H1 (cell line): ENCODE results near the gene HPN. TPM values are rescaled to one million over a fixed set of nuclear protein-coding genes. Genes with fewer than 3 reads are reported as not detected.

Source experiments
- CTCF ChIA-PET: fragments of 300-600 bp; sonication (Branson Sonifier 250); formaldehyde crosslinking; loops from one replicate; lab custom pipeline; 2021; ENCODE audit not compliant: partially characterized antibody; lab: Charles Lee
- POLR2A ChIA-PET: fragments of 300-600 bp; sonication (Branson Sonifier 250); formaldehyde crosslinking; loops from one replicate; lab custom pipeline; 2021; ENCODE audit warnings: inconsistent platforms; ENCODE audit not compliant: partially characterized antibody; lab: Charles Lee
- DNase-seq, 2 experiments: peaks; one replicate each; pipeline versions ENCODE4 v3.0.0 to v3.0.0-alpha.2; 2010 to 2022; ENCODE audit warnings: low spot score in 2 of 2, low read depth in 1 of 2, mixed read lengths in 1 of 2
- FAIRE-seq: peaks from 2 replicates; lab custom pipeline; 2011; peaks lifted over from hg19 to GRCh38; lab: Jason Lieb, UNC
- H2AFZ ChIP-seq: 2 replicates; pipeline ENCODE4 v1.8.1; 2012; ENCODE audit warnings: low read length, inconsistent platforms
- H2AK5ac ChIP-seq: 2 replicates; pipeline ENCODE4 v1.6.1; 2013; ENCODE audit warnings: low read depth, low read length
- H2BK120ac ChIP-seq: replicated peaks from 2 replicates; pipeline ENCODE3; 2013; ENCODE audit warnings: low read depth, low read length, inconsistent platforms
- H2BK12ac ChIP-seq: 2 replicates; pipeline ENCODE4 v1.6.1; 2013; ENCODE audit warnings: low read depth, low read length
- H2BK15ac ChIP-seq: 2 replicates; pipeline ENCODE4 v1.6.1; 2013; ENCODE audit warnings: low read length
- H2BK20ac ChIP-seq: 2 replicates; pipeline ENCODE4 v1.6.1; 2013; ENCODE audit warnings: low read length
- H2BK5ac ChIP-seq: 2 replicates; pipeline ENCODE4 v1.6.1; 2013; ENCODE audit warnings: low read depth, low read length
- H3K14ac ChIP-seq: 2 replicates; pipeline ENCODE4 v1.6.1; 2013; ENCODE audit warnings: inconsistent platforms; ENCODE audit not compliant: insufficient read length
- H3K18ac ChIP-seq: 2 replicates; pipeline ENCODE4 v1.6.1; 2013; ENCODE audit warnings: low read length; ENCODE audit errors: extremely low read depth
- H3K23ac ChIP-seq: 2 replicates; pipeline ENCODE4 v1.6.1; 2013; ENCODE audit warnings: inconsistent platforms; ENCODE audit not compliant: insufficient read length
- H3K23me2 ChIP-seq: 2 replicates; pipeline ENCODE4 v1.6.1; 2013; ENCODE audit warnings: low read depth, low read length
- H3K27ac ChIP-seq: 2 replicates; pipeline ENCODE4 v1.6.1; 2011; ENCODE audit warnings: low read depth, low read length, inconsistent platforms
- H3K27me3 ChIP-seq, 4 experiments: replicated peaks in 1 of 4; 1 replicate in 1 of 4; 2 replicates in 3 of 4; pipeline versions ENCODE4 v1.6.1 to v1.8.1; 2011 to 2013; ENCODE audit warnings: low read length in 3 of 4, mild to moderate bottlenecking in 3 of 4, inconsistent platforms in 2 of 4, mixed read lengths in 2 of 4, moderate library complexity in 1 of 4; ENCODE audit not compliant: control insufficient read depth in 3 of 4, insufficient read depth in 3 of 4; ENCODE audit errors: extremely low read depth in 1 of 4
- H3K36me3 ChIP-seq, 4 experiments: 2 replicates each; pipeline versions ENCODE4 v1.6.1 to v1.8.1; 2011 to 2013; ENCODE audit warnings: mild to moderate bottlenecking in 4 of 4, low read length in 3 of 4, moderate library complexity in 2 of 4, control low read depth in 1 of 4, inconsistent platforms in 1 of 4; ENCODE audit not compliant: insufficient read depth in 4 of 4, control insufficient read depth in 2 of 4
- H3K4ac ChIP-seq: replicated peaks from 2 replicates; pipeline ENCODE3; 2013; ENCODE audit warnings: low read length, low read depth, mixed read lengths, inconsistent platforms; ENCODE audit not compliant: insufficient read length
- H3K4me1 ChIP-seq, 4 experiments: replicated peaks in 1 of 4; 1 replicate in 1 of 4; 2 replicates in 3 of 4; pipeline versions ENCODE4 v1.6.1 to v1.8.1; 2011 to 2013; ENCODE audit warnings: low read length in 3 of 4, inconsistent platforms in 2 of 4, mixed read lengths in 1 of 4; ENCODE audit not compliant: insufficient read depth in 4 of 4, control insufficient read depth in 3 of 4
- H3K4me2 ChIP-seq, 2 experiments: 2 replicates each; pipeline versions ENCODE4 v1.6.1 to v1.8.1; 2011 to 2013; ENCODE audit warnings: low read depth in 2 of 2, low read length in 2 of 2, control low read depth in 1 of 2, inconsistent platforms in 1 of 2, mild to moderate bottlenecking in 1 of 2; ENCODE audit not compliant: insufficient read depth in 1 of 2
- H3K4me3 ChIP-seq, 4 experiments: fragments of 200-600, 300-600 bp in 1 of 4; sonication (generic), shearing (Covaris generic), sonication (Bioruptor Twin) in 1 of 4; 2 replicates each; pipeline versions ENCODE4 v1.5.1 to v1.8.1; 2011 to 2016; ENCODE audit warnings: low read length in 4 of 4, low read depth in 3 of 4, control low read depth in 2 of 4, inconsistent platforms in 2 of 4, mild to moderate bottlenecking in 2 of 4, mixed read lengths in 1 of 4, moderate library complexity in 1 of 4; ENCODE audit not compliant: insufficient read depth in 2 of 4; ENCODE audit errors: extremely low read depth in 1 of 4
- H3K56ac ChIP-seq: replicated peaks from 2 replicates; pipeline ENCODE3; 2013; ENCODE audit warnings: low read depth, mild to moderate bottlenecking, mixed read lengths, low read length, inconsistent platforms; ENCODE audit not compliant: insufficient read length
- H3K79me1 ChIP-seq: 2 replicates; pipeline ENCODE4 v1.6.1; 2013; ENCODE audit warnings: low read depth, low read length, control low read depth
- H3K79me2 ChIP-seq, 2 experiments: 2 replicates each; pipeline versions ENCODE4 v1.6.1 to v1.8.1; 2012 to 2013; ENCODE audit warnings: low read length in 2 of 2, mild to moderate bottlenecking in 2 of 2, inconsistent platforms in 1 of 2; ENCODE audit not compliant: insufficient read depth in 2 of 2, control insufficient read depth in 1 of 2
- H3K9ac ChIP-seq, 4 experiments: replicated peaks in 1 of 4; 1 replicate in 1 of 4; 2 replicates in 3 of 4; pipeline versions ENCODE4 v1.6.1 to v1.8.1; 2011 to 2013; ENCODE audit warnings: low read depth in 3 of 4, low read length in 3 of 4, control low read depth in 2 of 4, mild to moderate bottlenecking in 2 of 4, moderate library complexity in 2 of 4, inconsistent platforms in 1 of 4; ENCODE audit errors: extremely low read depth in 1 of 4
- H3K9me3 ChIP-seq, 2 experiments: 2 replicates each; pipeline versions ENCODE4 v1.6.1 to v1.8.1; 2012 to 2013; ENCODE audit warnings: mild to moderate bottlenecking in 2 of 2, moderate library complexity in 2 of 2, control low read depth in 1 of 2, inconsistent platforms in 1 of 2, low read depth in 1 of 2, low read length in 1 of 2, mixed read lengths in 1 of 2; ENCODE audit not compliant: insufficient read depth in 2 of 2
- H4K20me1 ChIP-seq, 2 experiments: replicated peaks in 1 of 2; 2 replicates each; pipeline versions ENCODE3 to v1.8.1; 2011 to 2013; ENCODE audit warnings: inconsistent platforms in 2 of 2, low read length in 2 of 2, mild to moderate bottlenecking in 1 of 2; ENCODE audit not compliant: insufficient read depth in 2 of 2, control insufficient read depth in 1 of 2
- H4K5ac ChIP-seq: 2 replicates; pipeline ENCODE4 v1.6.1; 2013; ENCODE audit warnings: low read length, low read depth, mixed read lengths, inconsistent platforms; ENCODE audit not compliant: insufficient read length
- H4K8ac ChIP-seq: 2 replicates; pipeline ENCODE4 v1.8.0; 2013; ENCODE audit warnings: mild to moderate bottlenecking, moderate library complexity, low read length, inconsistent platforms; ENCODE audit not compliant: insufficient read depth; ENCODE audit errors: extremely low read depth
- H4K91ac ChIP-seq: replicated peaks from 2 replicates; pipeline ENCODE3; 2013; ENCODE audit warnings: low read length, mixed read lengths, inconsistent platforms; ENCODE audit not compliant: insufficient read length
- CTBP2 ChIP-seq: IDR thresholded peaks from 2 replicates; pipeline ENCODE4 v1.7.0; 2011; ENCODE audit warnings: borderline replicate concordance, mild to moderate bottlenecking, moderate library complexity, mixed read lengths, low read length; ENCODE audit not compliant: insufficient read depth, insufficient read length
- GTF2F1 ChIP-seq: IDR thresholded peaks from 2 replicates; pipeline ENCODE4 v1.6.1; 2012; ENCODE audit warnings: low read depth, low read length, improper control_type of control experiment, borderline replicate concordance
- NRF1 ChIP-seq: IDR thresholded peaks from 2 replicates; pipeline ENCODE4 v1.6.1; 2011; ENCODE audit warnings: mild to moderate bottlenecking, low read depth, low read length, improper control_type of control experiment
- RXRA ChIP-seq: IDR thresholded peaks from 2 replicates; pipeline ENCODE4 v1.6.1; 2011; ENCODE audit warnings: low read depth, mild to moderate bottlenecking, low read length, moderate library complexity; ENCODE audit not compliant: insufficient read depth
- SIX5 ChIP-seq: IDR thresholded peaks from 2 replicates; pipeline ENCODE4 v1.6.1; 2011; ENCODE audit warnings: mild to moderate bottlenecking, low read depth, low read length
- SRF ChIP-seq: IDR thresholded peaks from 2 replicates; pipeline ENCODE4 v1.6.1; 2011; ENCODE audit warnings: mild to moderate bottlenecking, low read depth, low read length, moderate library complexity
- WGBS, 2 experiments: shearing (Covaris generic) in 1 of 2; methylation state at CpG; one replicate each; pipeline versions ENCODE4 v1.1.6 to v1.1.7; 2013 to 2015; ENCODE audit warnings: low lambda C conversion rate in 2 of 2, mixed read lengths in 2 of 2, inconsistent platforms in 1 of 2, low coverage in 1 of 2, missing lambda C conversion rate in 1 of 2; ENCODE audit not compliant: insufficient replicate concordance in 2 of 2, insufficient coverage in 1 of 2, insufficient read length in 1 of 2; ENCODE audit errors: extremely low coverage in 1 of 2, missing lambda C conversion rate in 1 of 2; 5-methylcytosine and 5-hydroxymethylcytosine counted together
- polyA plus RNA-seq, 7 experiments: library from polyadenylated mRNA; depleted of rRNA in 3 of 7; stranded (reverse) in 5 of 7; unstranded in 2 of 7; fragments of >200 nt in 5 of 7; fragments of 200-250 nt in 2 of 7; gene quantifications; 1 replicate in 5 of 7; 2 replicates in 1 of 7; 4 replicates in 1 of 7; pipeline versions ENCODE4 v1.2.1 to v1.2.3, GENCODE V29; 2011 to 2013; ENCODE audit warnings: missing spikeins in 2 of 7, mixed read lengths in 2 of 7
- total RNA-seq: library from RNA; stranded (reverse); fragmentation: NEBNext Ultra II Directional; extraction: Animal tissue kit (Norgen Biotek cat#: 25700); gene quantifications from 2 replicates; pipeline ENCODE4 v1.2.1, GENCODE V29; 2021

HPN gene
- total and polyA plus RNA-seq, 2 of the 8 experiments (the other 6 are each of a cell fraction or from before 2014, with no cell fraction given), result 14.7 to 33.7 TPM

- DNase-seq, result no peak
- Histone ChIP-seq H3K23ac (no peak overlapping the region), H4K91ac (no peak overlapping the region), H3K9ac (no peak overlapping the region), H3K79me2 (no peaks in the 10 kb centered on the region), H3K4ac (no peak overlapping the region), H3K18ac (no peak overlapping the region), H3K79me1 (no peaks in the 10 kb centered on the region), H2BK12ac (no peak overlapping the region), H2BK5ac (no peak overlapping the region), H3K27ac (no peak overlapping the region), H4K5ac (no peak overlapping the region), H3K36me3 (no peaks in the 10 kb centered on the region), H3K56ac (no peak overlapping the region), H3K9me3 (no peaks in the 10 kb centered on the region), H3K4me2 (no peak overlapping the region), H3K4me1 (peaks cover 0 to 8% (median 4%) of the 10 kb centered on the region in 4 experiments; a peak in 5 of 7 replicates), H4K20me1 (no peaks in the 10 kb centered on the region), H3K14ac (no peak overlapping the region), H2AFZ (no peak overlapping the region), H2BK15ac (no peak overlapping the region), H3K4me3 (no peak overlapping the region), H2BK20ac (no peak overlapping the region), H2BK120ac (no peak overlapping the region)
- WGBS, 2 experiments, result 89% methylated on average over 8 of the region's 8 CpGs; no CpG with 5 or more reads in 1 of the 2 experiments
- CTCF ChIA-PET, result interaction anchor here (0.9 to 1.6 kb wide), 7 partner anchors 15 to 44 kb away, joined by 3 to 8 read pairs (median 5); partner anchors contain the start of genes FXYD3 and LGI4
- POLR2A ChIA-PET, result interaction anchor here (0.7 to 0.8 kb wide), 2 partner anchors 84 to 415 kb away, joined by 3 to 4 read pairs; no protein-coding TSS in a partner anchor
- TF ChIP-seq GTF2F1 (no peak), SRF (no peak), CTBP2 (no peak), NRF1 (no peak), RXRA (no peak), SIX5 (no peak)
- TF ChIP-seq, all 59 proteins: peak for 0
- no peak overlapping the region for H2AK5ac ChIP-seq
- no peak for FAIRE-seq
- no peak overlapping the region for H4K8ac ChIP-seq
- H3K23me2 ChIP-seq, result peaks cover 4% of the 10 kb centered on the region; the same call in 1 of the 2 replicates
- no peaks in the 10 kb centered on the region for H3K27me3 ChIP-seq
These were observed 54.3 kb downstream of the HPN start for GRCh38 chr19:35095667-35096368.
